GM19239 (cell line): ENCODE results near the gene URB2.
A peak's percentile ranks its signal among the peaks of the same experiment; 100 is the strongest.
"Not testable (repeated sequence)": the region's sequence is repeated elsewhere in the genome, so short reads cannot be mapped to it uniquely, and the experiment has no call there.

Experiments used
- DNase-seq: peaks from one replicate; pipeline ENCODE4 v3.0.0; 2011; ENCODE audit warnings: low spot score; ENCODE audit not compliant: insufficient read length
- FAIRE-seq: peaks from 2 replicates; lab custom pipeline; 2011; peaks lifted over from hg19 to GRCh38; lab: Jason Lieb, UNC

The URB2 gene

GRCh38 chr1:229675396-229675795 is 49.3 kb downstream of the URB2 start:
- FAIRE-seq (no peak), DNase-seq (no peak)

DNA sequence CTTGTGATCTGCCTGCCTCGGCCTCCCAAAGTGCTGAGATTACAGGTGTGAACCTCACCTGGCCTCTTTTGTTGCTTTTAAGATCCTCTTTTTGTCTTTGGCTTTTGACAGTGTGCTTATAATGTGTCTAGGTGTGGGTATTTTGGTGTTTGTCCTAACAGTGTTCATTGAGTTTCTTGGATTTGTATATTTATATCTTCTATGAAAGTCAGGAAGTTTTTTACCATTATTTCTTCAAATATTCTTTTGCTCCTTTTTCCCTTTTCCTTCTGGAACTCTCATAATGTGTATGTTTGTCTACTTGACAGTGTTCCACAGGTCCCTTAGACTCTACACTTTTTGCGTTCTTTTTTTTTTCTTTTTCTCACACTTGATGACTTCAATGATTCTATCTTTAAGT is 59.1 kb downstream of the URB2 start:
- FAIRE-seq (no peak), DNase-seq (no peak)

DNA sequence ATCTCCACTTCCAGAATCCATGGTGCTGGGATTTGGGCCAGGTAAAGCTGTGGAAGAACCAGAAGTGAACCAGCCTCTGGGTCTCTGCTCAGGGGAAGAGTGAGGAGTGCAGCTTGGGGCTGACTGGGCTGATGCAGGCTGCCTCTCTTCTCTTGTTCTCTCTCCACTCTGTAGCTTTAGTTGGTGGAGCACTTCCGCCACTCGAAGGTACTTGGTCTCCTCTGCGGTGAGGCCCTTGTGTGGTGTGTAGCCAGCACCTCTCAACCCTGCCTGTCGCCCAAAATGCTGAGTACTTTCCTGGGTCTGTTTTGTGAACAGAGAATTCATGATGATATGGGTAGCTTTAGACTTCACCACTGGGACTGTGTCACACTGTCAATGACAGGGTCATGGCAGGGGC is 63.2 kb downstream of the URB2 start:
- FAIRE-seq (no peak), DNase-seq (no peak)

DNA sequence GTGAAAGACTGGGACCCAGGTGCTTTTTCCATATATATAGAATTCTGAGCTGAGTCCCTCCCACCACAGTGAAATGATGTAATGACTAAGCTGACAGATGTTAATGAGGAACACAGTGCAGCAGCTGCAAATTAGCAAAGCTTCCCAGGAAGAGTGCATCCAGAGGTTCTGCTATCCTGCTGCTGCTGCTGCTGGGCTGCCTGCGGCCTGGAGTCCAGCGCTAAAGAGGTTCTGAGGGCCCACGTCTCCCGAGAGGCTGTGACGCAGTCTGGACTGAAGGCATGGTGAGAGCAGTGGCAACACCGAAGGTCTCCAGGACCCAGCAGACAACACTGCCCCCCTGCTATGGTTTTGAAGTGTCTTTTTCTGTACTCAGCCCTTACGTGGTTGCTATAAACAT is 63.9 kb downstream of the URB2 start:
- FAIRE-seq (no peak), DNase-seq (no peak)

- FAIRE-seq, result no peak
Measured at GRCh38 chr1:229690662-229691061, 64.6 kb downstream of the URB2 start.

GRCh38 chr1:229691362-229691761 is 65.3 kb downstream of the URB2 start:
- FAIRE-seq, result no peak
- no peak for DNase-seq

More at GRCh38 chr1:229690662-229691061, 64.6 kb downstream of the URB2 start:
- no peak for DNase-seq

GRCh38 chr1:229693129-229693900 is 67.3 kb downstream of the URB2 start:
- FAIRE-seq (peak; percentile 74), DNase-seq (no peak)

GRCh38 chr1:229694053-229694693 is 68.1 kb downstream of the URB2 start:
- FAIRE-seq (no peak), DNase-seq (no peak)

DNA sequence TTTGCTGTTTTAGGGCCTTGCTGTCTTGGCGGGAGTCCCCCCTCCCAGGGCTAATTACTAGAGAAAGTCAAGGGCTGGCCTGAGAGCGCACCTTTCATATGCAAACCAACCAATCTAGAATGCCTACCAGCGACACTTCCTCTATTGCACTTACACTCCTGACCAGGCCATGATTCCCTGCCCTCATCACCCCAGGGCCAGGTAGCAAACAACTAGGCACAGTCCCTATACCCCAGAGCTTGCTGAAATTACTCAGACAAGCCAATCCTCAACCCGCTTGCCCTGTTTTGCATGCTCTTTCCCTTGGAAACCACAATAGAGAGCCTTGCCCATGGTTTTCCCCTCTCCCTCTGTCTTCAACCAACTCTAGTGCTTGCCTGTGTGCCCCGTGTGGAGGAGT is 70.3 kb downstream of the URB2 start:
- FAIRE-seq (no peak), DNase-seq (no peak)

DNA sequence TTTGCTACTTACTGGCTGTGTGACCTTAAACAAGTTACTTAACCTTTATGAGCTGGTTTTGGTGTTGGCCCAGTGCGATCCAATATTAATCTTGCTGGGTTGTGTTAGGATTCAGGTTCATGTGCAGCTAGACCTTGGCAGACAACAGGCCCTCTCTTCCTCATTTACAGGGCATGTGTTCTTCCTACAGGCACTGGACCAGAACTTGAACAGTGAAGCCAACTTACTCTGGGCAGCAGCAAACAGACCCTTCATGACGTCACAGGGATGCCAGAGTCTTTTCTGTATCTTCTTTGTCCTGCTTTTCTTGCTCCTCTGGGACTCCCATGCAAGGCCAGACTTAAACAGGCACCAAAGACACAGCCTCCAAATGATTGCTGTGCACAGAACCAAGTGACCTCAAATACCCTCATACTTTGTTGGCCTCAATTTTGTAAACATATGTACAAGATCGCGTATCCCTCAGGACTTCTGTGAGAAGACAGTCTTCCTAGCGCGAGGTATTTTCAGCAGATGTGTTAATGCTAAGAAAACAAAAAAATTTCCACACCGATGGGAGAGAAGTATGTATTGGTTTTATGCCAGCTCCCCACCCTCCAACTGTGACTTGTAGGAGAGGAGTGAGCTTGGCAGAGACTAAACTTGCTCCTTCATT is 73.7 kb downstream of the URB2 start:
- DNase-seq (no peak), FAIRE-seq (no peak)

DNA sequence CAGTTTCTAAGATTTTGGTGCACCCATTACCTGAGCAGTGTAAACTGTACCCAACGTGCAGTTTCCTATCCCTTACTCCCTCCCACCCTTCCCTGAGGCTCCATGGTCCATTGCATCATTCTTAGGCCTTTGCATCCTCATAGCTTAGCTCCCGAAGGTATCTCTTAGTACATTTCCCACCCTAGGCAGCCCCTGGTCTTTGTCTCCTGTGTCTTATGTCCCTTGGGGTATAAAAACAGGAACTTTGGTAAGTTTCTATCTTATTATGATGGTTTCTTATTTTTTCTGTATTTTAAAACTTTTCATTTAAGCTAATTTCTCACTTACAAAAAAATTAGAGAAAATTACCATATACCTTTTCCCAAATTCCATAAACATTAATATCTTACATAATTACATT is 78.1 kb downstream of the URB2 start:
- DNase-seq (no peak), FAIRE-seq (no peak)

- not testable (repeated sequence) for DNase-seq, FAIRE-seq
Measured at GRCh38 chr1:229705152-229705551, 79.1 kb downstream of the URB2 start.

GRCh38 chr1:229707127-229707526 is 81.1 kb downstream of the URB2 start:
- FAIRE-seq, DNase-seq: not testable (repeated sequence)

DNA sequence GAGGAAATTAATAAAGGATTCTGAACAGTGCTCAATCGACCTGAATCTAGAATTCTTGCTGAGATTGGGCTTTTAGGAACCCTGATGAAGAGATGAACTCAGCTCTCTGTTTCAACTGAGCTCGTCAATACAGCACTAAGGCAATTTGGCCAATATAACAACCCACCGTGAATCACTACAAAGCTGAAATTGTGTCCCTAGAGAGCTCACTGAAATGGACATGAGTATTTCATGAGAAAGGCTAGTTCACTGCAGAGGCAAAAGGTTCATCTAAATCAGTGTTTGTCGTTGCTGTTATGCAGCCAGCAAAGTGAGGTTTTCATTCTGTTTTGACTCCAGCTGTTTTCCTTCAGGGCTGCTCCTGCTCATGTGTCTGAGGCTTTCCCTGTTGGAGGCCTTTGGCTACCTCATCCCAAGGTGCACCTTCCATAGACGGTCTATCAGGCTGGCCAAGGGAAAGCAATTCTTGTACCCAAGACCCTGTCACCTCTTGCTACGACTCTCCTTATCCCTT is 83.5 kb downstream of the URB2 start:
- DNase-seq (no peak), FAIRE-seq (no peak)
